ENCODE measurements around the gene GAL. TPM values are rescaled to one million over a fixed set of nuclear protein-coding genes. Genes with fewer than 3 reads are reported as not detected.

GAL gene
- polyA plus RNA-seq, 2 donors = 0.12 to 0.46 TPM

DNA sequence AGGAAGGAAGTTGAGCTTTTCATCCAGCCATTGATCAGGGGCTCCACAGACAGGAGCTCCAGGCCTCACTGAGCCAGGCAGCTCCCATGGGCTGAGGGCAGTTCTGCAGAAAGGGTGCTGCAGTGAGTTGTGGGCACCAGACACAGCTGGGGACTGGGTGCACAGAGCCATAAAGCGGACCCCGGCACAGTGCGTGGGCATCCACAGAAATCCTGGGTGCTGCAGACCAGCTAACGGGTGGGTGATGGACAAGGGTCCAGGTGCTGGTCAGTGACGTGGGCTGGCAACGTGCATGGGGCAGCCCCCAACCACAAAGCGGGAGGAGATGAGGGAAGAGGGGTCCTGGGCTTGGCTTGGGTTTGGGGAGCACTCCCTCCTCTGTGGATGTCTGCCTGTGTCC is 19.4 kb upstream of the GAL start:
- H3K4me1 ChIP-seq (ENCODE audit: control insufficient read depth in 2 of 2, insufficient read depth in 2 of 2, low read length in 1 of 2) = no peaks in the 10 kb centered on the region
- no peaks in the 10 kb centered on the region for H3K9me3 ChIP-seq (ENCODE audit: control insufficient read depth in 2 of 2, insufficient read depth in 1 of 2, low read depth in 1 of 2, low read length in 1 of 2)
- no peaks in the 10 kb centered on the region for H3K36me3 ChIP-seq (ENCODE audit: control insufficient read depth in 2 of 2, insufficient read depth in 2 of 2, low read length in 1 of 2)
- H3K27ac ChIP-seq (ENCODE audit: low read depth in 2 of 2, low read length in 1 of 2) = no peak overlapping the region
- H3K4me3 ChIP-seq (ENCODE audit: low read depth in 1 of 2, low read length in 2 of 2) = no peak overlapping the region
- WGBS, 2 donors = 93 to 94% methylated on average over 7 of the region's 7 CpGs
- H3K27me3 ChIP-seq (ENCODE audit: control insufficient read depth in 1 of 2, insufficient read depth in 2 of 2, low read length in 2 of 2) = no peaks in the 10 kb centered on the region

DNA sequence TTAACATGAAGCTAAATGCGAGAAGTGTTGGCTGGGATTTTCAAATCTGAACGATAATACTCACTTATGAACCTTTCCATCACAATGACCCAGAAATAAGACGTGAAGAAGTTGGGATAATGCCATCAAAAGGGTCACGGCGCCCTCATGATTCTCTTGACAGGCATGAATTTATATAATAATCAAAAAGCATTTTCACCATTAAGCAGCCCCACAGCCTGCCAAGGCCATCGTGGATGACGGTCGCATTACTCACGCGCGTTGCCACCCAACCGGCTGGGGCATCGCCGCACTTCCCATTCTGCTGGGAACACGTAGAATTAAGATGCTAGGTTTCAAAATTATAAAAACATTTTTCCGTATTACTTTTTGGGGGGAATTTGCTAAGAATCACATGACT is 18.9 kb upstream of the GAL start:
- Histone ChIP-seq H3K27ac (ENCODE audit: low read depth in 2 of 2, low read length in 1 of 2) (no peak overlapping the region), H3K9me3 (ENCODE audit: control insufficient read depth in 2 of 2, insufficient read depth in 1 of 2, low read depth in 1 of 2, low read length in 1 of 2) (no peaks in the 10 kb centered on the region), H3K4me3 (ENCODE audit: low read depth in 1 of 2, low read length in 2 of 2) (no peak overlapping the region), H3K4me1 (ENCODE audit: control insufficient read depth in 2 of 2, insufficient read depth in 2 of 2, low read length in 1 of 2) (no peaks in the 10 kb centered on the region), H3K27me3 (ENCODE audit: control insufficient read depth in 1 of 2, insufficient read depth in 2 of 2, low read length in 2 of 2) (no peaks in the 10 kb centered on the region), H3K36me3 (ENCODE audit: control insufficient read depth in 2 of 2, insufficient read depth in 2 of 2, low read length in 1 of 2) (no peaks in the 10 kb centered on the region)
- 82 to 88% methylated on average over 16 of the region's 16 CpGs for WGBS, 2 donors

DNA sequence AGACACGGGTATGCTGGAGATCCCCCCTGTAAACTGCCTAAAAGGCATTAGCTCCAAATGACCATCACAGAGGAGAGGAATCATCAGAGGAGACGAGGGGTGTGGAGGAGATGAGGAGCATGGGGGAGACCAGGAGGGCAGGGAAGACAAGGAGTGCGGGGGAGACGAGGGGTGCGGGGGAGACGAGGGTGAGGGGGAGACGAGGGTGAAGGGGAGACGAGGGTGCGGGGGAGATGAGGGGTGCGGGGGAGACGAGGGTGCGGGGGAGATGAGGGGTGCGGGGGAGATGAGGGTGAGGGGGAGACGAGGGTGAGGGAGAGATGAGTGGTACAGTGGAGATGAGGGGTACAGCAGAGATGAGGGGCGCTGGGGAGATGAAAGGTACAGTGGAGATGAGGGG is 17.5 kb upstream of the GAL start:
- WGBS, 2 donors = 51 to 82% methylated on average over 7 to 15 of the region's 15 CpGs
- Histone ChIP-seq H3K4me3 (ENCODE audit: low read depth in 1 of 2, low read length in 2 of 2) (no peak overlapping the region), H3K4me1 (ENCODE audit: control insufficient read depth in 2 of 2, insufficient read depth in 2 of 2, low read length in 1 of 2) (no peaks in the 10 kb centered on the region), H3K27me3 (ENCODE audit: control insufficient read depth in 1 of 2, insufficient read depth in 2 of 2, low read length in 2 of 2) (no peaks in the 10 kb centered on the region), H3K27ac (ENCODE audit: low read depth in 2 of 2, low read length in 1 of 2) (no peak overlapping the region), H3K9me3 (ENCODE audit: control insufficient read depth in 2 of 2, insufficient read depth in 1 of 2, low read depth in 1 of 2, low read length in 1 of 2) (no peaks in the 10 kb centered on the region), H3K36me3 (ENCODE audit: control insufficient read depth in 2 of 2, insufficient read depth in 2 of 2, low read length in 1 of 2) (no peaks in the 10 kb centered on the region)

DNA sequence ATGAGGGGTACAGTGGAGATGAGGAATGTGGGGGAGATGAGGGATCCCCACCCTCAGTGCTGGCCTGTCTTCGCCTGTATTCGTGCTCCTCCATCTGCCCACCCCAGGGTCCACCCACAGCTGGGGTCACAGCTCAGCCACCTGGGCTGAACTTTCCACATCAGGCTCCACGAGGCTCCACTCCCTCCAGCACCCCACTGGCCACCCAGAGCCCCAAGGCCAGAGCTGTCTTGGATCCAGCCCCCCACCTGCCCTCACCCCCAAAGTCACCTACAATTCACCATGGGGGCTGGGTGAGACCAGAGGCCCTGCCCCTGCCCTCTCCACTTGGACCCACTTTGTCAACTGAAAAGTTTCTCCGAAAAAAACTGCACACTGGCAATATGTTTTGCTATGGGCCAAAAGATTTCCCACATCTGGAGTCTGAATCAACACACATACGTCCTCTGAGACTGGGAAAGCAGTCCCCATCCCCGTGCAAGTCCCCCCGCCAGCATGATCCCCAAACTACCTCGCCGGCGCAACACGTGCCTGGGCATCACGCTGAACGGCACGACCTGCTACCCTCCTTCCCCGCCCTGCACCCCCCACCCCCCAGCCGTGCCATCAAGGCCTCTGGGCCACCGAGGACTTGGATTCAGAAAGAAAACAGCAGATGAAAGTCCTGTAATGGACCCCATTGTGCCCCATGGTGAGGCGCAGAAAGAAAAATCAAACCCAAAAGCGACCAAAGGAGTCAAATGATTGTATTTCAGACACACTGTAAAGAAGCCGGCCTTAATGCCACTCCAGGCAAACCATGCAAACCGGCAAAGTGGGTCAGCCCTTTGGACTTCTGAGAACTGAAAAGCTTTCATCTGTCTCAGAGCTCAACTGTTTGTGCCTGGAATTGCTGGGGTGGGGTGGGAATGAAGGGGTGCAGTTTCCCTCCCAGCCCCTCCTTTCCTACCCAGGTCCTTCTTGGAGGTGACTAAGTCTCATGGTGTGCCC is 16.5 kb upstream of the GAL start:
- Histone ChIP-seq H3K36me3 (ENCODE audit: control insufficient read depth in 2 of 2, insufficient read depth in 2 of 2, low read length in 1 of 2) (no peaks in the 10 kb centered on the region), H3K4me3 (ENCODE audit: low read depth in 1 of 2, low read length in 2 of 2) (no peak overlapping the region), H3K27me3 (ENCODE audit: control insufficient read depth in 1 of 2, insufficient read depth in 2 of 2, low read length in 2 of 2) (no peaks in the 10 kb centered on the region), H3K9me3 (ENCODE audit: control insufficient read depth in 2 of 2, insufficient read depth in 1 of 2, low read depth in 1 of 2, low read length in 1 of 2) (no peaks in the 10 kb centered on the region), H3K27ac (ENCODE audit: low read depth in 2 of 2, low read length in 1 of 2) (no peak overlapping the region), H3K4me1 (ENCODE audit: control insufficient read depth in 2 of 2, insufficient read depth in 2 of 2, low read length in 1 of 2) (no peaks in the 10 kb centered on the region)
- 67 to 70% methylated on average over 21 of the region's 21 CpGs for WGBS, 2 donors

DNA sequence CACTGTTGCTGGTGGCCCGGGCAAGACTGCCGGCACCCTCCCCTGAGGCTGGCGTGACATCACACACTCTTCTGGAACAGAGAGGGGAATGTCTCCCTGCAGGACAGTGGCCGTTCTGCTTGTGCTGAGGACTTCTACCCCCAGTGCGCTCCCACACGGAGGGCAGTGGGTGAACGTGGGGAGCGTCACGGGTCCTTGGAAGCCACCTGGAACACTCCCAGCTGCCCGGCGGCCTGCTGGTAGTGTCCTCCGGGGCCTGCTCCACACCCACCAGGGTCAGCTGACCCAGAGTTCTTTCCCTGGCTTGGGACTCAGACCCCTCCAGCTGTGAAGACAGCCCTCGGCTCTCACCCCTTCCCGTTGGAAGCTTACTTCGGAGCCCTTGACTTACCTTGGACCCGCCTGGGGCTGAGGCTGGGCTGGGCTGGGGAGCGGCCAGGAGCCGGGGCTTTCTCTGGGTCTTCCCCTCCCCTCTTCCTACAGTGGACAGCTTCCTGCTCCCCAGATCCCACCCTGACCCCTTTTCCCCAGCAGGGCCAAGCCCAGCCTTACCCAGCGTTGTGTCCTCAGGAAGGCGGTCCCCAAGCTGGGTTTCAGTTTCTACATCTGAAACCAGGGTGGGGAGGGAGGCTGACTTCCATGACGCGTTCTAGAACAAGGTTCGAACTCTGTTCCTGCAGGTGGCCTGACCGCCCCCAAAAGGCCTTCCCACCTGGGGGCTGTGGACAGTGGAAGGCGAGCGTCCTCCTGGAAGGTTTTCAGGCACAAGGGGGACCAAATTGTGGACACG is 14.8 kb upstream of the GAL start:
- Histone ChIP-seq H3K9me3 (ENCODE audit: control insufficient read depth in 2 of 2, insufficient read depth in 1 of 2, low read depth in 1 of 2, low read length in 1 of 2) (peaks cover 7 to 8% of the 10 kb centered on the region in 2 donors), H3K27me3 (ENCODE audit: control insufficient read depth in 1 of 2, insufficient read depth in 2 of 2, low read length in 2 of 2) (no peaks in the 10 kb centered on the region)
- WGBS, 2 donors = 79 to 81% methylated on average over 27 of the region's 27 CpGs

DNA sequence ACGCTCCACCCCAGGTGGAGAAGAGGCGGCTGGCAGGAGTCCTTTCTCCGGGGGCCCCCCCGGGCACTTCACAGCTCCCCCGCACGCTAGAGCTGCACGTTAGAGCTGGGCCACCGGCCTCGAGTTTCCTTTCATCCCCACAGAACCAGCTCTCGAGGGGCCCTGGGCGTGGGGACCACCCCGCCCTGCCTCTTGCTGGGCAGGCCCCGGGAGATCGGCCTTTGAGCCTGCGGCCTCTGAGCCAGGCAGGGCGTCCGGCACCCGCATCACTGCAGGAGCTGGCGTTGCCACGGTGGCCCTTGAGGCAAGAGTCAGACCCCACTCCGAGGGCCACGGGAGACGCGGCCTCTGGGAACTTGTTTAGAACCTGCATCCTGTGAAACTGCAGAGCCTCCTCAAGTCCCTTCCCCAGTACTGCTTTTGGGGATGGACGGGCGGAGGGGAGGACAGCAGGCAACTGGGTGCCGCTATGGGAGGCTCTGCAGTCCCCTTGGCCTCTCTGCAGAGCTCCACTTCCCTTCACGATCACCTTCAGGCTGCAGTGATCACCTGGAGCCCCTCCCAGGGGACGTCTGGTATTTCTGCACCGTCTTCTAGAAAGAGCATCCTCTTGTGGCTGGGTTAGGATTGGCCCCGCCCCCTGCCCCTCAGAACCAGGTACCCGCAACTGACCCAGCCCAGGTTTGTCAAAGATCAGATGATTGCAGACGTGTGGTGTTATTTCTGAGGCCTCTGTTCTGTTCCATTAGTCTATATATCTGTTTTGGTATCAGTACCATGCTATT is 13.9 kb upstream of the GAL start:
- Histone ChIP-seq H3K9me3 (ENCODE audit: control insufficient read depth in 2 of 2, insufficient read depth in 1 of 2, low read depth in 1 of 2, low read length in 1 of 2) (peaks cover 7 to 9% of the 10 kb centered on the region in 2 donors), H3K4me1 (ENCODE audit: control insufficient read depth in 2 of 2, insufficient read depth in 2 of 2, low read length in 1 of 2) (no peaks in the 10 kb centered on the region), H3K4me3 (ENCODE audit: low read depth in 1 of 2, low read length in 2 of 2) (no peak overlapping the region), H3K27ac (ENCODE audit: low read depth in 2 of 2, low read length in 1 of 2) (no peak overlapping the region), H3K36me3 (ENCODE audit: control insufficient read depth in 2 of 2, insufficient read depth in 2 of 2, low read length in 1 of 2) (no peaks in the 10 kb centered on the region), H3K27me3 (ENCODE audit: control insufficient read depth in 1 of 2, insufficient read depth in 2 of 2, low read length in 2 of 2) (no peaks in the 10 kb centered on the region)
- WGBS, 2 donors = 83 to 86% methylated on average over 26 to 33 of the region's 33 CpGs

More for the DNA sequence above, 14.8 kb upstream of the GAL start:
- no peak overlapping the region for H3K27ac ChIP-seq (ENCODE audit: low read depth in 2 of 2, low read length in 1 of 2)
- H3K4me3 ChIP-seq (ENCODE audit: low read depth in 1 of 2, low read length in 2 of 2) = no peak overlapping the region
- H3K4me1 ChIP-seq (ENCODE audit: control insufficient read depth in 2 of 2, insufficient read depth in 2 of 2, low read length in 1 of 2) = no peaks in the 10 kb centered on the region
- no peaks in the 10 kb centered on the region for H3K36me3 ChIP-seq (ENCODE audit: control insufficient read depth in 2 of 2, insufficient read depth in 2 of 2, low read length in 1 of 2)

DNA sequence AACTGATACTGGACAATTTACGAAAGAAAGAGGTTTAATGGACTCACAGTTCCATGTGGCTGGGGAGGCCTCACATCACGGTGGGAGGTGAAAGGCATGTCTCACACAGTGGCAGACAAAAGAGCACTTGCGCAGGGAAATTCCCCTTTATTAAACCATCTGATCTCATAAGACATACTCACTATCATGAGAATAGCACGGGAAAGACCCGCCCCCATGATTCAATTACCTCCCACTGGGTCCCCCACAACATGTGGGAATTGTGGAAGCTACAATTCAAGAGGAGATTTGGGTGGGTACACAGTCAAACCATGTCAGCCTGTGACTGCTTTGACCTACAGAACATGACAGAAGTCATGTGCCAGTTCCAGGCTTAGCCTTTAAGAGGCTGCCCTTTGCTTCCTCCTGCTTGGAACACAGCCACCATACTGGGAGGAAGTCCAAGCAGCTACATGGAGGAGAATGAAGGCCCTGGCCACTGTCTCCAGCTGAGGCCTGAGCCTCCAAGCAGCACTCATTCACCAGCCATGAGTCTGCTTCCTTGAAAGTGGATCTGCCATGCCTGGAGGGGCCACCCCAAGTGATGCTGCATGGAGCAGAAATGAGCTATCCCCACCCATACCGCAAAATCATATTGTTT is 10.9 kb upstream of the GAL start:
- Histone ChIP-seq H3K36me3 (ENCODE audit: control insufficient read depth in 2 of 2, insufficient read depth in 2 of 2, low read length in 1 of 2) (no peaks in the 10 kb centered on the region), H3K27me3 (ENCODE audit: control insufficient read depth in 1 of 2, insufficient read depth in 2 of 2, low read length in 2 of 2) (no peaks in the 10 kb centered on the region), H3K9me3 (ENCODE audit: control insufficient read depth in 2 of 2, insufficient read depth in 1 of 2, low read depth in 1 of 2, low read length in 1 of 2) (peaks cover 7 to 9% of the 10 kb centered on the region in 2 donors), H3K4me1 (ENCODE audit: control insufficient read depth in 2 of 2, insufficient read depth in 2 of 2, low read length in 1 of 2) (peaks cover 0 to 4% of the 10 kb centered on the region in 2 donors), H3K4me3 (ENCODE audit: low read depth in 1 of 2, low read length in 2 of 2) (no peak overlapping the region), H3K27ac (ENCODE audit: low read depth in 2 of 2, low read length in 1 of 2) (no peak overlapping the region)
- WGBS, 2 donors = 83 to 91% methylated on average over 6 of the region's 6 CpGs

DNA sequence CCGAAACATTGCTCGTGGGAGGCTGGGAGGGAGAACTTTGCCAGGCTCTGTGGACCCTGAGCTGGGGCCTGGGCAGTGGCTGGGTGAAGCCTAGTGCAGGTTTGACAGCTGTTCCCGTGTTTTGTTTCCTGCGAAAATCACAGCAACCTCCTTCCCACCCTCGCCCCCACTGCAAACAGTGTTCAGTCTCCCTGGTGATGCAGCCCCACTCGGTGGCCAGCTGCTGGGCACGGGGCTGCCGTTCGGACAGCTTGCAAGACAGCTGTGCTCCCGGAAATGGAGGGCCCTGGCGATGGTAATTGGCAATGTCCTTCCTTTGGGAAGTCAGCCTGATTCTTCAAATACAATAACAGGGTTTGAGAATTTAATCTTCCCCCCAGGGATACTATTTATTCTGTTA is 10.4 kb upstream of the GAL start:
- 79 to 81% methylated on average over 11 of the region's 11 CpGs for WGBS, 2 donors
- Histone ChIP-seq H3K4me1 (ENCODE audit: control insufficient read depth in 2 of 2, insufficient read depth in 2 of 2, low read length in 1 of 2) (peaks cover 0 to 4% of the 10 kb centered on the region in 2 donors), H3K9me3 (ENCODE audit: control insufficient read depth in 2 of 2, insufficient read depth in 1 of 2, low read depth in 1 of 2, low read length in 1 of 2) (peaks cover 7 to 9% of the 10 kb centered on the region in 2 donors), H3K4me3 (ENCODE audit: low read depth in 1 of 2, low read length in 2 of 2) (no peak overlapping the region), H3K36me3 (ENCODE audit: control insufficient read depth in 2 of 2, insufficient read depth in 2 of 2, low read length in 1 of 2) (no peaks in the 10 kb centered on the region), H3K27me3 (ENCODE audit: control insufficient read depth in 1 of 2, insufficient read depth in 2 of 2, low read length in 2 of 2) (no peaks in the 10 kb centered on the region), H3K27ac (ENCODE audit: low read depth in 2 of 2, low read length in 1 of 2) (no peak overlapping the region)

DNA sequence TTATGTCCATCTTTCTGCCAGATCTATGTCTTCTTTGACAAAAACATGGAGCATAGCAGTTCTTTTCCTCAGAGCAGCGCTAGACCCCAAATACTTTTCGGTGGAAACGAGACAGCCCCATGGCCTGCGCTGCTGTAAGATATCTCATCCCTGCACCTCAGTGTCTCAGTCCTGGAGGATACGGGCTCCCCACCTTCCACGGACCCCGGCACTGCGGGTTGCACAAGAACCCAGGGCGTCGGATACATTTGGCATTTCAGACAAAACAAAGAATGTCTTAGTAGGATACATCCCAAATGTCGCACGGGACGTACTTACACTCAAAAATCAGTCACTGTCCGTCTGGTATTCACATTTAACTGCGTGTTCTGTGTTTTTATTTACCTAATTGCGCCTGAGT is 9.9 kb upstream of the GAL start:
- H3K27me3 ChIP-seq (ENCODE audit: control insufficient read depth in 1 of 2, insufficient read depth in 2 of 2, low read length in 2 of 2) = no peaks in the 10 kb centered on the region
- peaks cover 0 to 4% of the 10 kb centered on the region in 2 donors for H3K4me1 ChIP-seq (ENCODE audit: control insufficient read depth in 2 of 2, insufficient read depth in 2 of 2, low read length in 1 of 2)
- H3K36me3 ChIP-seq (ENCODE audit: control insufficient read depth in 2 of 2, insufficient read depth in 2 of 2, low read length in 1 of 2) = no peaks in the 10 kb centered on the region
- no peak overlapping the region for H3K27ac ChIP-seq (ENCODE audit: low read depth in 2 of 2, low read length in 1 of 2)
- peaks cover 7 to 9% of the 10 kb centered on the region in 2 donors for H3K9me3 ChIP-seq (ENCODE audit: control insufficient read depth in 2 of 2, insufficient read depth in 1 of 2, low read depth in 1 of 2, low read length in 1 of 2)
- H3K4me3 ChIP-seq (ENCODE audit: low read depth in 1 of 2, low read length in 2 of 2) = no peak overlapping the region
- 88 to 93% methylated on average over 16 of the region's 16 CpGs for WGBS, 2 donors

Measured in esophagus (tissue), 2 donors.